Subcutaneous adipose tissue (tissue), 4 donors: ENCODE data around the gene TMEM72. TPM values are rescaled to one million over a fixed set of nuclear protein-coding genes. Genes with fewer than 3 reads are reported as not detected.

Experiments used
- CTCF ChIP-seq: fragments of 450-650 bp; IDR thresholded peaks from one replicate; pipeline ENCODE4 v1.5.1; 2016; ENCODE audit warnings: low read depth, mild to moderate bottlenecking, control low read depth, antibody characterized with exemption, moderate library complexity
- total RNA-seq, 4 donors: library from RNA; depleted of rRNA; stranded (reverse); fragments of >200 nt; gene quantifications; one replicate each; pipeline ENCODE4 v1.1.0, GENCODE V29; 2016

The TMEM72 gene
- total RNA-seq, 4 donors from 2014 or later = not detected

GRCh38 chr10:44921506-44921905 lies 10.4 kb downstream of the TMEM72 start:
- no peak for TF ChIP-seq CTCF

DNA sequence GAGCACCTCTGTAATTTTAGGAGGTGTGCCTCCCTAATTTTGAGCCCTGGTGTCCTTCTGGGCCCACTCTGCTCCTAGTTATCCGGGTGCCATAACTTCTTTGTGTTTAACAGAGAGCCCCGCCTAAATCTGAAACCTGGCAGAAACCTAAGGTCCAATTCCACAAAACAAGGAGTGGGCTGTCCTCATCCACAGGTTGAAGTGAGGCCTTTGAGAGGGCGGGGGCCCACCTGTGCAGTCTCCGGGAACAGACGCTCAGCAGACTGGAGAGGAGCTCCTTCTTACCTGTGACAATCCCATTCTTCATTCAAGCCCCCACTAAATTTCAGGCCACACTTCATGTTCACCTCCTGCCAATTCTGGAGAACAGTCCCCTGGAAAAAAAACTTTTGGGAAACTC lies 10.9 kb downstream of the TMEM72 start:
- no peak for TF ChIP-seq CTCF

GRCh38 chr10:44922796-44923545 lies 11.8 kb downstream of the TMEM72 start:
- no peak for TF ChIP-seq CTCF

DNA sequence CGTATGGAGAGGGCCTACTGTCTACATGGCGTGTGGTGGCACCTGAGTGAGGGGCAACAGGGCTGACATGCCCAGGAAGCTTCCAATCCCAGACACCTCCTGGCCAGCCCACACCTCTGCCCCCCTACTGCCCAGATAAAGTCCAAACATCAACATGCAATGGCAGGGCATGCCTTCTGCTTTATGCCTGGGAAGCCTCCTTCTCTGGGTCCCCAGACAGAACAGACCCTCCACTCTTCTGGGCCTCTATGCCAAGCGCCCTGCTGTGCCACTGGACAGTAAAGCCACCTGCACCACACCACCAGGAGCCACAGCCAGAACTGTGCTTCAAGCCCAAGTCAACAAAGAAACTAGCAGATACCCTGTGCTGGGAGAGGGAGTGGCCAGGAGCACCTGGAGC lies 12.5 kb downstream of the TMEM72 start:
- no peak for TF ChIP-seq CTCF

- TF ChIP-seq CTCF = no peak
These were observed 13.3 kb downstream of the TMEM72 start for GRCh38 chr10:44924261-44925040.

GRCh38 chr10:44925224-44925623 lies 14.1 kb downstream of the TMEM72 start:
- no peak for TF ChIP-seq CTCF
